ENCODE measurements around the gene IER5. TPM values are rescaled to one million over a fixed set of nuclear protein-coding genes. Genes with fewer than 3 reads are reported as not detected.

IER5 gene
- total and polyA plus RNA-seq, 2 donors from 2014 or later: 3.9 to 11.0 TPM

DNA sequence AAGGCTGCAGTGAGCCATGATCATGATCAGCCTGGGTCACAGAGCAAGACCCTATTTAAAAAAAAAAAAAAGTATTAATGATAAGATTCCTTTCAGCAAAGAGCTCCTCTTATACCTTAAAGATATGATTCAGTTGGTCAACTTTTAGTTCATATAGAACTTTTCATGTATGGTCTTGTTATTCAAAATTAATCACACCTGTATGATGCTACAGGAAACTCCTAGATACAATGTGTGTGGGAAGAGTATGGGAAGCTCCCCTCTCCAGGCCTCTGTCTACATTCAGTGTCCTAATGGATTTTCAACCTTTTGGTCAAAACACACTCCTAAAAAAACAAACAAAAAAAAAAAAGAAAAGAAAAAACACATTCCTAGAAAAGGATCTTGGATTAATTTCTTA, 37.6 kb upstream of the IER5 start:
- H3K36me3 ChIP-seq (ENCODE audit: control insufficient read depth in 2 of 3, insufficient read depth in 3 of 3, low read length in 3 of 3): no peaks in the 10 kb centered on the region
- H3K9me3 ChIP-seq (ENCODE audit: control insufficient read depth in 2 of 3, insufficient read depth in 1 of 3, low read length in 3 of 3): no peaks in the 10 kb centered on the region
- TF ChIP-seq, protein P1, sequence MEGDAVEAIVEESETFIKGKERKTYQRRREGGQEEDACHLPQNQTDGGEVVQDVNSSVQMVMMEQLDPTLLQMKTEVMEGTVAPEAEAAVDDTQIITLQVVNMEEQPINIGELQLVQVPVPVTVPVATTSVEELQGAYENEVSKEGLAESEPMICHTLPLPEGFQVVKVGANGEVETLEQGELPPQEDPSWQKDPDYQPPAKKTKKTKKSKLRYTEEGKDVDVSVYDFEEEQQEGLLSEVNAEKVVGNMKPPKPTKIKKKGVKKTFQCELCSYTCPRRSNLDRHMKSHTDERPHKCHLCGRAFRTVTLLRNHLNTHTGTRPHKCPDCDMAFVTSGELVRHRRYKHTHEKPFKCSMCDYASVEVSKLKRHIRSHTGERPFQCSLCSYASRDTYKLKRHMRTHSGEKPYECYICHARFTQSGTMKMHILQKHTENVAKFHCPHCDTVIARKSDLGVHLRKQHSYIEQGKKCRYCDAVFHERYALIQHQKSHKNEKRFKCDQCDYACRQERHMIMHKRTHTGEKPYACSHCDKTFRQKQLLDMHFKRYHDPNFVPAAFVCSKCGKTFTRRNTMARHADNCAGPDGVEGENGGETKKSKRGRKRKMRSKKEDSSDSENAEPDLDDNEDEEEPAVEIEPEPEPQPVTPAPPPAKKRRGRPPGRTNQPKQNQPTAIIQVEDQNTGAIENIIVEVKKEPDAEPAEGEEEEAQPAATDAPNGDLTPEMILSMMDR (IDR thresholded peaks at IDR 0.05; ENCODE audit: borderline replicate concordance, extremely low read depth, insufficient read depth): no peak
- H3K4me3 ChIP-seq (ENCODE audit: low read length in 3 of 3): no peak overlapping the region
- H3K9ac ChIP-seq (ENCODE audit: low read length in 3 of 3): no peak overlapping the region
- intact Hi-C loops (cut with DNase I): no loop called here
- H3K4me1 ChIP-seq (ENCODE audit: control insufficient read depth in 2 of 3, insufficient read depth in 2 of 3, low read depth in 1 of 3, low read length in 3 of 3): no peaks in the 10 kb centered on the region
- H3K27ac ChIP-seq (ENCODE audit: low read depth in 2 of 2, low read length in 2 of 2): no peak overlapping the region
- no peak for FAIRE-seq
- H3K27me3 ChIP-seq (ENCODE audit: control insufficient read depth, insufficient read depth, low read length): no peaks in the 10 kb centered on the region
- no peak for DNase-seq

DNA sequence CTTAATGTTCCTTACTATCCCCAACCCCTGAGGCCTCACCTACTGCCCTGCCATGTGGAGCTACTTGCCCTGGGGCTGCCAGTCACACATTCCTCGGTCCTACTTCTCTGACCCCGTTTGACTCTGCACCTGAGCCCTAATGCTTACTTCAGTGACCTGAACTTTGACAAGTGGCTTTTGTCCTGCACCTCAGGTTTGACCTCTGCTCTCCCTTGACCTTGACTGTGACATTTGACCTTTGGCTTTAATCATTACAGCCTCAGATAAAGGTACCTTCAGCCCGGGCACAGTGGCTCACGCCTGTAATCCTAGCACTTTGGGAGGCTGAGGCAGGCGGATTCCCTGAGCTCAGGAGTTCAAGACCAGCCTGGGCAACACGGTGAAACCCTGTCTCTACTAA, 31.9 kb upstream of the IER5 start:
- no peak overlapping the region for H3K4me3 ChIP-seq (ENCODE audit: low read length in 3 of 3)
- FAIRE-seq (no peak), DNase-seq (no peak)
- H3K9ac ChIP-seq (ENCODE audit: low read length in 3 of 3): no peak overlapping the region
- H3K27me3 ChIP-seq (ENCODE audit: control insufficient read depth, insufficient read depth, low read length): no peaks in the 10 kb centered on the region
- no peaks in the 10 kb centered on the region for H3K4me1 ChIP-seq (ENCODE audit: control insufficient read depth in 2 of 3, insufficient read depth in 2 of 3, low read depth in 1 of 3, low read length in 3 of 3)
- H3K27ac ChIP-seq (ENCODE audit: low read depth in 2 of 2, low read length in 2 of 2): no peak overlapping the region
- no peaks in the 10 kb centered on the region for H3K36me3 ChIP-seq (ENCODE audit: control insufficient read depth in 2 of 3, insufficient read depth in 3 of 3, low read length in 3 of 3)
- intact Hi-C loops (cut with DNase I): no loop called here
- TF ChIP-seq, protein P1 (IDR thresholded peaks at IDR 0.05; ENCODE audit: borderline replicate concordance, extremely low read depth, insufficient read depth): no peak
- H3K9me3 ChIP-seq (ENCODE audit: control insufficient read depth in 2 of 3, insufficient read depth in 1 of 3, low read length in 3 of 3): no peaks in the 10 kb centered on the region

GRCh38 chr1:181057079-181057478, 31.4 kb upstream of the IER5 start:
- H3K4me3 ChIP-seq (ENCODE audit: low read length in 3 of 3): no peak overlapping the region
- DNase-seq: no peak
- intact Hi-C loops (cut with DNase I): no loop called here
- no peaks in the 10 kb centered on the region for H3K36me3 ChIP-seq (ENCODE audit: control insufficient read depth in 2 of 3, insufficient read depth in 3 of 3, low read length in 3 of 3)
- FAIRE-seq: no peak
- no peaks in the 10 kb centered on the region for H3K9me3 ChIP-seq (ENCODE audit: control insufficient read depth in 2 of 3, insufficient read depth in 1 of 3, low read length in 3 of 3)
- H3K9ac ChIP-seq (ENCODE audit: low read length in 3 of 3): no peak overlapping the region
- H3K4me1 ChIP-seq (ENCODE audit: control insufficient read depth in 2 of 3, insufficient read depth in 2 of 3, low read depth in 1 of 3, low read length in 3 of 3): no peaks in the 10 kb centered on the region
- H3K27me3 ChIP-seq (ENCODE audit: control insufficient read depth, insufficient read depth, low read length): no peaks in the 10 kb centered on the region
- H3K27ac ChIP-seq (ENCODE audit: low read depth in 2 of 2, low read length in 2 of 2): no peak overlapping the region
- TF ChIP-seq, protein P1 (IDR thresholded peaks at IDR 0.05; ENCODE audit: borderline replicate concordance, extremely low read depth, insufficient read depth): no peak

GRCh38 chr1:181059435-181059834, 29.1 kb upstream of the IER5 start:
- no peak for DNase-seq
- H3K4me1 ChIP-seq (ENCODE audit: control insufficient read depth in 2 of 3, insufficient read depth in 2 of 3, low read depth in 1 of 3, low read length in 3 of 3): no peaks in the 10 kb centered on the region
- H3K9ac ChIP-seq (ENCODE audit: low read length in 3 of 3): no peak overlapping the region
- no peak overlapping the region for H3K27ac ChIP-seq (ENCODE audit: low read depth in 2 of 2, low read length in 2 of 2)
- no peaks in the 10 kb centered on the region for H3K9me3 ChIP-seq (ENCODE audit: control insufficient read depth in 2 of 3, insufficient read depth in 1 of 3, low read length in 3 of 3)
- H3K27me3 ChIP-seq (ENCODE audit: control insufficient read depth, insufficient read depth, low read length): no peaks in the 10 kb centered on the region
- TF ChIP-seq, protein P1 (IDR thresholded peaks at IDR 0.05; ENCODE audit: borderline replicate concordance, extremely low read depth, insufficient read depth): no peak
- intact Hi-C loops (cut with DNase I): no loop called here
- H3K4me3 ChIP-seq (ENCODE audit: low read length in 3 of 3): no peak overlapping the region
- FAIRE-seq: no peak
- H3K36me3 ChIP-seq (ENCODE audit: control insufficient read depth in 2 of 3, insufficient read depth in 3 of 3, low read length in 3 of 3): no peaks in the 10 kb centered on the region

Measured in kidney (tissue), 14 donors.